GM12865 (cell line): ENCODE measurements around the gene DENND1B.

Source experiments
- DNase-seq: peaks from one replicate; pipeline ENCODE4 v3.0.0; 2010; ENCODE audit warnings: low read depth
- H3K4me3 ChIP-seq: 2 replicates; pipeline ENCODE4 v1.5.1; 2011; ENCODE audit warnings: mild to moderate bottlenecking, low read depth, low read length, control low read depth
- CTCF ChIP-seq: IDR thresholded peaks from 2 replicates; pipeline ENCODE4 v1.5.1; 2011; ENCODE audit warnings: low read length, control low read depth, low read depth, inconsistent platforms; ENCODE audit not compliant: insufficient read depth; ENCODE audit errors: missing control alignments

The DENND1B gene

GRCh38 chr1:197604302-197604701 lies 171.0 kb downstream of the DENND1B start:
- no peak overlapping the region for H3K4me3 ChIP-seq
- no peak for DNase-seq
- TF ChIP-seq CTCF: no peak

- no peak for DNase-seq
- no peak for TF ChIP-seq CTCF
- no peak overlapping the region for H3K4me3 ChIP-seq
Measured at GRCh38 chr1:197600751-197601150, 174.5 kb downstream of the DENND1B start.

- no peak for TF ChIP-seq CTCF
- no peak overlapping the region for H3K4me3 ChIP-seq
- DNase-seq: no peak
Measured at GRCh38 chr1:197599789-197600188, 175.5 kb downstream of the DENND1B start.

GRCh38 chr1:197598935-197599334 lies 176.3 kb downstream of the DENND1B start:
- DNase-seq: no peak
- H3K4me3 ChIP-seq: no peak overlapping the region
- no peak for TF ChIP-seq CTCF

- TF ChIP-seq CTCF: no peak
- no peak for DNase-seq
Measured at GRCh38 chr1:197595304-197595904, 179.9 kb downstream of the DENND1B start.

GRCh38 chr1:197590687-197591086 lies 184.6 kb downstream of the DENND1B start:
- no peak for DNase-seq
- H3K4me3 ChIP-seq: no peak overlapping the region
- no peak for TF ChIP-seq CTCF

More at GRCh38 chr1:197595304-197595904, 179.9 kb downstream of the DENND1B start:
- no peak overlapping the region for H3K4me3 ChIP-seq

- H3K4me3 ChIP-seq: no peak overlapping the region
- no peak for DNase-seq
- no peak for TF ChIP-seq CTCF
Measured at GRCh38 chr1:197585809-197586208, 189.5 kb downstream of the DENND1B start.
